Activated CD8-positive, alpha-beta memory T cell treated with anti-CD3 and anti-CD28 coated beads, Interleukin-2, amount 50 U/mL, for 48 hours (primary cell): ENCODE measurements around the gene SCN8A.
"Not testable (repeated sequence)": the region's sequence is repeated elsewhere in the genome, so short reads cannot be mapped to it uniquely, and the experiment has no call there.

Experiments
- DNase-seq: peaks from one replicate; pipeline ENCODE4 v3.0.0-alpha.2; 2020

Gene SCN8A

GRCh38 chr12:51591016-51591901, at the start of gene SCN8A:
Gene SCN8A, plus strand, starts transcription at chr12:51591233. Its CDS starts 71,585 bp downstream, at chr12:51662818.
- peak; percentile 74 for DNase-seq

GRCh38 chr12:51546097-51546496, 44.9 kb upstream of the SCN8A start:
- no peak for DNase-seq

GRCh38 chr12:51547606-51548005, 43.4 kb upstream of the SCN8A start:
- no peak for DNase-seq

- no peak for DNase-seq
These were observed 42.8 kb upstream of the SCN8A start for GRCh38 chr12:51548241-51548640.

GRCh38 chr12:51549637-51550036, 41.4 kb upstream of the SCN8A start:
- DNase-seq, result no peak

GRCh38 chr12:51568271-51569032, 22.6 kb upstream of the SCN8A start:
- not testable (repeated sequence) for DNase-seq

GRCh38 chr12:51579321-51579850, 11.6 kb upstream of the SCN8A start:
- no peak for DNase-seq

- no peak for DNase-seq
These were observed 2.0 kb upstream of the SCN8A start for GRCh38 chr12:51589060-51589459.

GRCh38 chr12:51589557-51590176, 1.4 kb upstream of the SCN8A start:
- DNase-seq, result no peak

- peak; percentile 90 for DNase-seq
These were observed 552 bp upstream of the SCN8A start for GRCh38 chr12:51590347-51591015.

GRCh38 chr12:51592034-51592705, 1.1 kb downstream of the SCN8A start:
- no peak for DNase-seq

GRCh38 chr12:51593021-51593420, 2.0 kb downstream of the SCN8A start:
- no peak for DNase-seq

GRCh38 chr12:51593539-51593938, 2.5 kb downstream of the SCN8A start:
- no peak for DNase-seq

GRCh38 chr12:51598156-51598555, 7.1 kb downstream of the SCN8A start:
- DNase-seq, result no peak

- no peak for DNase-seq
These were observed 9.7 kb downstream of the SCN8A start for GRCh38 chr12:51600721-51601120.

- DNase-seq, result no peak
These were observed 10.2 kb downstream of the SCN8A start for GRCh38 chr12:51601241-51601640.

GRCh38 chr12:51605896-51606295, 14.9 kb downstream of the SCN8A start:
- DNase-seq, result not testable (repeated sequence)

GRCh38 chr12:51607197-51607596, 16.2 kb downstream of the SCN8A start:
- not testable (repeated sequence) for DNase-seq

- DNase-seq, result no peak
These were observed 29.4 kb downstream of the SCN8A start for GRCh38 chr12:51620448-51620847.

GRCh38 chr12:51621156-51621922, 30.3 kb downstream of the SCN8A start:
- DNase-seq, result no peak

- DNase-seq, result no peak
These were observed 31.5 kb downstream of the SCN8A start for GRCh38 chr12:51622564-51622963.
